Astrocyte of the spinal cord (primary cell): Measurements from ENCODE around the gene PRKG1.

Source experiments
- DNase-seq: peaks from one replicate; pipeline ENCODE4 v3.0.0; 2011; ENCODE audit warnings: low read depth, low spot score
- H3K4me3 ChIP-seq: 2 replicates; pipeline ENCODE4 v1.5.1; 2011; ENCODE audit warnings: low read depth, mild to moderate bottlenecking, low read length, moderate library complexity
- in situ Hi-C: cut with HindIII; loops from 2 replicates; pipeline ENCODE4 v1.10.0; 2017; ENCODE audit warnings: low sequenced_read_pairs
- TF ChIP-seq, protein P1 (sequence below): IDR thresholded peaks from 2 replicates; pipeline ENCODE4 v1.5.1; 2012; ENCODE audit warnings: low read depth, mild to moderate bottlenecking, low read length, inconsistent platforms

The PRKG1 gene

DNA sequence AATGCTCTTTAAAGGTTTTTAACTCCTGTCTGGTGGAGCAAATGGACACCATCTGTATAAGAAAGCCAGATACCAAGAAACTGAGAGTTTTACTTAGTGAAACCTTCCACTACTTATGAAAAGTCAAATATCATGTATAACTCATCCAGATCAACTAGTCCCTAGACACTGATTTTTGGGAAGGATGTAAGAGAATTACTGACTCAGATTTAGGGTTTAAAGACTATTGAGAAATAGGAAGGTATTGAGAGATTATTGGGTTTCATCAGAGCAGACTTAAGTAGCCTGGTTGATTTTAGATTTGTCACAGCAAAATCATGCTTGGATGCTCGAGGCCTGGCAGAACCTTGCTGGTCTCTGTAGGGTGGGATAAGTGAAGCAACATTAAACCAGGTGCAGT, 622.0 kb downstream of the PRKG1 start:
- in situ Hi-C loops = no loop called here
- DNase-seq = no peak
- no peak overlapping the region for H3K4me3 ChIP-seq
- TF ChIP-seq, protein P1, sequence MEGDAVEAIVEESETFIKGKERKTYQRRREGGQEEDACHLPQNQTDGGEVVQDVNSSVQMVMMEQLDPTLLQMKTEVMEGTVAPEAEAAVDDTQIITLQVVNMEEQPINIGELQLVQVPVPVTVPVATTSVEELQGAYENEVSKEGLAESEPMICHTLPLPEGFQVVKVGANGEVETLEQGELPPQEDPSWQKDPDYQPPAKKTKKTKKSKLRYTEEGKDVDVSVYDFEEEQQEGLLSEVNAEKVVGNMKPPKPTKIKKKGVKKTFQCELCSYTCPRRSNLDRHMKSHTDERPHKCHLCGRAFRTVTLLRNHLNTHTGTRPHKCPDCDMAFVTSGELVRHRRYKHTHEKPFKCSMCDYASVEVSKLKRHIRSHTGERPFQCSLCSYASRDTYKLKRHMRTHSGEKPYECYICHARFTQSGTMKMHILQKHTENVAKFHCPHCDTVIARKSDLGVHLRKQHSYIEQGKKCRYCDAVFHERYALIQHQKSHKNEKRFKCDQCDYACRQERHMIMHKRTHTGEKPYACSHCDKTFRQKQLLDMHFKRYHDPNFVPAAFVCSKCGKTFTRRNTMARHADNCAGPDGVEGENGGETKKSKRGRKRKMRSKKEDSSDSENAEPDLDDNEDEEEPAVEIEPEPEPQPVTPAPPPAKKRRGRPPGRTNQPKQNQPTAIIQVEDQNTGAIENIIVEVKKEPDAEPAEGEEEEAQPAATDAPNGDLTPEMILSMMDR = no peak

DNA sequence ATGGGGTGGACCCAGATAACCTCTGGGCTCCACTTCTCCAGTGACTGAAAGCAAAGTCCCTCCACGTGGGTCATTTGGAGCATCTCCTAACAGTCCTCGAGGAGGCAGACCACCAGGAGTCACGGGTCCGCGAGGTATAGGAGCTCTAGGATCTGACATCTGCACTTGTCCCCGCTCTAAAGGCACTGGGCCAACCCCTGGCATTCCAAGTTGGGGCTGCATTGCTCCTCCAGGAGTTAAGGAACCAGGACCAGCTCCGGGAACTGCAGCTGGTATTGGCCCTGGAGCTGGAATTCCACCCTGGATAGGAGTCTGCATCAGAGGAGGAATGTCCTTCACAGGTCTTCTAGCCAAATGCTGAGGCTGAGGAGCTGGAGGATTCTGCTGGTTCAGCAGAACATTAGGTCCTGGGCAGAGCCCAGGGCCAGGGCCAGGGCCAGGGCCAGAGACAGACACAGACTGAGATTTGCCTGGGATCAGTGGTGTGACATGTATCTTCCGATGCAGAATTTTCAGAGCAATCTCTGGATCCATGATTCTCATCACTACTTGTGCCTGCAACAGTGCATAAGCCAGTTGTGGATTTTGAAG, 624.3 kb downstream of the PRKG1 start:
- peak overlapping the region; percentile 83 for H3K4me3 ChIP-seq
- TF ChIP-seq, protein P1 = no peak
- in situ Hi-C loops = no loop called here
- DNase-seq = no peak

DNA sequence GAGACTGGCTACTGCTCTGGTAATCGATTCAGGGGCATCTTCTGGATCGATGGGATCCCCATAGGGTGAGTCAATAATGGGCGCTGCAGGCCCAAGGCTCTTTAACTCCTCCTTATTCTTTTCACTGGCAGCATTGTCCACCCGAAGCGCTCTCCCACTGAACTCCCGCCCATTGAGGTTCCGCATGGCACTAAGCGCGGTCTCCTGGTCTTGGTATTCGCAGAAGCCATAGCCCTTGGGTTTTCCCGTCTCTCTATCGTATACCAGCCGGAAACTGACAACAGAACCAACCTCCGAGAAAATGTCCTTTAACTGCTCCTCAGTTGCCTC, 624.8 kb downstream of the PRKG1 start:
- TF ChIP-seq, protein P1 = no peak
- no peak for DNase-seq
- in situ Hi-C loops = no loop called here
- H3K4me3 ChIP-seq = peak overlapping the region; percentile 83

DNA sequence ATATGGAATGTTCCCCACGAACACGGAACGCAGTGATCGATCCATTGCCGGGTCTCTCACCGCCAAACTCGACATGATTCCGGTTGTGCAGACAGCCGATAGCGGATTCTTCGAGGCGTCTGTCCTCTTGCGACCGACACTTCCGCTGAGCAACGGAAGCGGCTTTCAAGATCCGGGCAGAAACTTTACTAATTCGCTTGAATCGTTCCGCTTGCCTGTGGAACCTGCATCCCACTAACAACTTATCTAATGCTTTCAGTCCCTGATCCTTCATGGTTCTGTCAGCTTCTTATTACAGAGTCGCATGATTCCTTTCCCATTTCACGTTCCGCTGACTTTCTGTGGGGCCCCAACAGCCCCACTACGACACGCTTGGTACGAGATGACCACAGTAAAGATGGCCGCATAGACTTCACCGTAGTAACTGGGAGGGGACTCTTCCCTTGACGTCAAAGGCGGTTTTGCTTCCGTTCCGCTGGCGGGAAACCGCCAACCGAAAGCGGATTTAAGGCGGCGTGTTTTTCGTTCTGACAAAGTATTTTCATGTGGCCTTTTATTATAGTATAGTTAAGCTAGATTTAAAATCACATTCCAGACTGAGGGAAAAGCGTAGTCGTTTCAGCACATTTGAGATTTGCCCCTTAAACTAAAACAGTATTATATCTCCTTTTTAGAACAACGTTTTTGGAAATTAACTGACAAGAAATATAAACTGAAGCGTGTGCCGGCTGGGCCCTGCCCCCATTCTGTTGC, 625.4 kb downstream of the PRKG1 start, which contains the start of gene CSTF2T:
CSTF2T (minus strand) TSS at position 121 of the 753 bp plus-strand sequence; CDS start at position 75, 46 bp downstream.
- peak within 1 kb of the TSS; percentile 83 for H3K4me3 ChIP-seq
- in situ Hi-C loops = no loop called here
- TF ChIP-seq, protein P1 = no peak
- DNase-seq = peak; percentile 98

DNA sequence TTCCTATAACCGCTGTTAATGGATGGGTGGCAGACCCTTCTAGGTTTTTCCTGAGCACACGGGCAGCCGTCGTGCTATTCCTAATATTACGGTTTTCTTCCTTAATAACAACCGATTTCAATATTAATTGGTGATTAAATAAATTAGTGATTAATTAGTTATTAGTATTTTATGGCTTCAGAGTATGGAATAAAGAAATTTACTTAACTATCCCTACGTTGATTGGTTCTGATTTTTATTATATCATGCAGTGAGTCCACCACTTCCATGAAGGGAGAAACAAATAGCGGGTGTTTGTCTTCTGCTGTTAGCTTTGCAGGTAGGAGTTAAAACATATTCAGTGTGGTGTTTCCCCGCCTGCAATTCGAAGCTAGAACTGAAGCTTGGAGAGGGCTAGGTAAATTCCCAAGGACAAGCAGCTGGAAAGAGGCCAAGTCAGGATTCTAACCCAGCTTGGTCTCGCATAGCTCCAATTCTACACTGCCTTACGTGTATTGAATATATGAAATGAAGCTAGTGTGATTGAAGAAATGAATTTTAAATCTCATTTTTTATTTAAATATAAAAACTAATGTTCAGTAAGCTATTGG, 626.0 kb downstream of the PRKG1 start:
- in situ Hi-C loops = no loop called here
- TF ChIP-seq, protein P1 = no peak
- DNase-seq = peak; percentile 14
- H3K4me3 ChIP-seq = peak overlapping the region; percentile 83

DNA sequence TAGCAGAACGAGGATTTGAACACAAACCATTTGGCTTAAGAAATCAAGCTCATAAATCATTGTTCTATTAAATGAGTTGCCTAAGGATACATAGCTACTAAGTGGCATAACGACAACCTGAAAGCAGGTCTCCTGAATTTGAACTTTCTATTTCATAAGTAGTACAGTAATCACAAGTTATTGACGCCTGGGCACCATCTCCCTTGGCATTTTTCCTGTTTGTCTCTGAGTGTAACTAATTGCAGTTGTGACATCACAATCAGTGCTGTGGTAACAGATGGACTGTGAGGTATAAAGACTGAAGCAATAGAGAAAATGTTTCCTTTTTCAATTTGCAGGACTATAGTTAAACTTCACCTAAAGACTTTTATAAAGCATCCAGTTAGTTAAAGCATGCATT, 631.5 kb downstream of the PRKG1 start:
- DNase-seq = no peak
- in situ Hi-C loops = no loop called here
- TF ChIP-seq, protein P1 = no peak
- H3K4me3 ChIP-seq = no peak overlapping the region
